Suprapubic skin (tissue), 4 donors: ENCODE data around the gene RPS10. TPM values are rescaled to one million over a fixed set of nuclear protein-coding genes. Genes with fewer than 3 reads are reported as not detected.

ENCODE experiments used
- DNase-seq, 2 donors: peaks; one replicate each; pipeline ENCODE4 v3.0.0-alpha.2; 2019; ENCODE audit warnings: low spot score in 2 of 2
- H3K27ac ChIP-seq: fragments of 200-600 bp; sonication (generic); one replicate; pipeline ENCODE4 v1.5.1; 2019
- H3K27me3 ChIP-seq: fragments of 200-600 bp; sonication (generic); one replicate; pipeline ENCODE4 v1.5.1; 2019
- H3K36me3 ChIP-seq: fragments of 200-600 bp; sonication (generic); one replicate; pipeline ENCODE4 v1.5.1; 2019
- H3K4me1 ChIP-seq: fragments of 200-600 bp; sonication (generic); one replicate; pipeline ENCODE4 v1.5.1; 2019
- H3K4me3 ChIP-seq: fragments of 200-600 bp; sonication (generic); one replicate; pipeline ENCODE4 v1.5.1; 2019; ENCODE audit warnings: mild to moderate bottlenecking
- H3K9me3 ChIP-seq: fragments of 200-600 bp; sonication (generic); one replicate; pipeline ENCODE4 v1.5.1; 2019
- EP300 ChIP-seq: sonication (generic); formaldehyde crosslinking; IDR thresholded peaks from one replicate; pipeline ENCODE4 v1.6.1; 2017; ENCODE audit warnings: antibody characterized with exemption
- POLR2A ChIP-seq, 2 donors: fragments of 450-650 bp; IDR thresholded peaks; one replicate each; pipeline ENCODE4 v1.6.1; 2017; ENCODE audit warnings: antibody characterized with exemption in 2 of 2, mild to moderate bottlenecking in 2 of 2, moderate library complexity in 2 of 2
- POLR2AphosphoS5 ChIP-seq, 3 donors: sonication (generic); formaldehyde crosslinking; IDR thresholded peaks; one replicate each; pipeline ENCODE4 v1.6.1; 2017; ENCODE audit warnings: antibody characterized with exemption in 3 of 3
- WGBS: methylation state at CpG from one replicate; pipeline ENCODE4 v1.1.5; 2018; 5-methylcytosine and 5-hydroxymethylcytosine counted together
- total RNA-seq, 4 donors: library from RNA; depleted of rRNA; stranded (reverse); fragments of >200 nt; gene quantifications; one replicate each; pipeline ENCODE4 v1.1.0, GENCODE V29; 2016
- TF ChIP-seq, protein P1 (sequence below), 2 donors: fragments of 200-600 bp in 1 of 2; fragments of 450-650 bp in 1 of 2; sonication (generic) in 1 of 2; IDR thresholded peaks; one replicate each; pipeline ENCODE4 v1.5.1; 2016 to 2019; ENCODE audit warnings: antibody characterized with exemption in 2 of 2, mild to moderate bottlenecking in 1 of 2, moderate library complexity in 1 of 2

The RPS10 gene
- total RNA-seq, 4 donors from 2014 or later, result 1,674 to 3,777 (median 3,332) TPM

DNA sequence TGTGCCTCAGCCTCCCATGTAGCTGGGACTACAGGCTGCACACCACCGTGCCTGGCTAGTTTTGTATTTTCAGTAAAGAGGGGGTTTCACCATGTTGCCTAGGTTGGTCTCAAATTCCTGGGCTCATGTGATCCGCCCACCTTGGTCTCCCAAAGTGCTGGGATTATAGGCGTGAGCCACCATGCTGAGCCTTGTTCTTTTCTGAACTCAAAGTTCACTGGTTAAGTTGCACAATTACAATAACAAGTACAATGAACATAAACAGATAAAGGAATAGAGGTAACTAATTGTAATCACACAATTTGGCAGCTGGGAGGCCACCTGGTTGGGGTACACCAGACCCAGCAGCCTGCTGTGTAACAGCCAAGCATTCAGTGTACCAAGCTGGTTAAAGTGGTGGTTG is 40.1 kb downstream of the RPS10 start:
- Histone ChIP-seq H3K36me3 (no peaks in the 10 kb centered on the region), H3K4me1 (peaks cover 31% of the 10 kb centered on the region), H3K4me3 (no peak overlapping the region), H3K27me3 (no peaks in the 10 kb centered on the region), H3K9me3 (no peaks in the 10 kb centered on the region), H3K27ac (no peak overlapping the region)
- TF ChIP-seq POLR2A (IDR thresholded peaks at IDR 0.05), result no peak
- TF ChIP-seq POLR2AphosphoS5 (IDR thresholded peaks at IDR 0.05), result no peak
- TF ChIP-seq, protein P1, sequence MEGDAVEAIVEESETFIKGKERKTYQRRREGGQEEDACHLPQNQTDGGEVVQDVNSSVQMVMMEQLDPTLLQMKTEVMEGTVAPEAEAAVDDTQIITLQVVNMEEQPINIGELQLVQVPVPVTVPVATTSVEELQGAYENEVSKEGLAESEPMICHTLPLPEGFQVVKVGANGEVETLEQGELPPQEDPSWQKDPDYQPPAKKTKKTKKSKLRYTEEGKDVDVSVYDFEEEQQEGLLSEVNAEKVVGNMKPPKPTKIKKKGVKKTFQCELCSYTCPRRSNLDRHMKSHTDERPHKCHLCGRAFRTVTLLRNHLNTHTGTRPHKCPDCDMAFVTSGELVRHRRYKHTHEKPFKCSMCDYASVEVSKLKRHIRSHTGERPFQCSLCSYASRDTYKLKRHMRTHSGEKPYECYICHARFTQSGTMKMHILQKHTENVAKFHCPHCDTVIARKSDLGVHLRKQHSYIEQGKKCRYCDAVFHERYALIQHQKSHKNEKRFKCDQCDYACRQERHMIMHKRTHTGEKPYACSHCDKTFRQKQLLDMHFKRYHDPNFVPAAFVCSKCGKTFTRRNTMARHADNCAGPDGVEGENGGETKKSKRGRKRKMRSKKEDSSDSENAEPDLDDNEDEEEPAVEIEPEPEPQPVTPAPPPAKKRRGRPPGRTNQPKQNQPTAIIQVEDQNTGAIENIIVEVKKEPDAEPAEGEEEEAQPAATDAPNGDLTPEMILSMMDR (IDR thresholded peaks at IDR 0.05), result no peak
- no peak for TF ChIP-seq EP300
- DNase-seq, result no peak
- 91% methylated on average over 3 of the region's 3 CpGs for whole genome bisulfite sequencing

DNA sequence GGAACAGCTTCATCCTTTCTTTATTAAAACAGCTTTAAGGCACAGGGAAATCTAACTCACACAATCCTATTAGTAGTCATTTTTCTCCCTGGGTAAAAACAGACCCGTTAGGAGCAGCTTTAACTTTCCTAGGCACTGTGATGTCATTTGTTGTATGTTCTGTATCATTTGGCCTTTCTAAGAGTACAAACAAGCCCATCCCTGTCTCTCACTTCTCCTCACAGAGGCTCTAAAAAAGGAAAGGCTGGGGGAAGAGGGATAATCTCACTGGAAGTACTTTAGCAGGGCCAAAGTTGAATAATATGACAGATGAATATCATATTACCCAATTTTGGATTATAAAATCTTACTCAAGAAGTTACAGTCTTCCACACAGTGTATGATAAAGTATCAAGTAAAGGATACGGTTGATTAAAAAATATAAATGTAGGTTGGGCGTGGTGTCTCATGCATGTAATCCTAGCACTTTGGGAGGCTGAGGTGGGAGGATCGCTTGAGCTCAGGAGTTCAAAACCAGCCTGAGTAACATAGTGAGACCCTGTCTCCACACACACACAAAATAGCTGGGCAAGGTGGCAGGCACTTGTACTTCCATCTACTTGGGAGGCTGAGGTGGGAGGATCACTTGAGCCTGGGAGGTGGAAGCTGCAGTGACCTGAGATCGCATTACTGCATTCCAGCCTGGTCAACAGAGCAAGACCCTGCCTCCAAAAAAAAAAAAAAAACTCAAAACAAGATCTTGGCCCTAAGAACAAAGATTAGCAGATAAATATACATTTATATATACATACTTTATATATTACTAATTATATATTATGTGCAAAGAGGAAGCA is 41.3 kb downstream of the RPS10 start:
- H3K4me1 ChIP-seq, result peaks cover 27% of the 10 kb centered on the region
- no peak overlapping the region for H3K27ac ChIP-seq
- no peaks in the 10 kb centered on the region for H3K9me3 ChIP-seq
- no peak overlapping the region for H3K4me3 ChIP-seq
- 88% methylated on average over 5 of the region's 5 CpGs for WGBS
- H3K27me3 ChIP-seq, result no peaks in the 10 kb centered on the region
- no peak for DNase-seq
- H3K36me3 ChIP-seq, result no peaks in the 10 kb centered on the region
- TF ChIP-seq, protein P1 (IDR thresholded peaks at IDR 0.05), result no peak
- TF ChIP-seq POLR2A (IDR thresholded peaks at IDR 0.05), result no peak
- TF ChIP-seq EP300, result no peak
- TF ChIP-seq POLR2AphosphoS5 (IDR thresholded peaks at IDR 0.05), result no peak

DNA sequence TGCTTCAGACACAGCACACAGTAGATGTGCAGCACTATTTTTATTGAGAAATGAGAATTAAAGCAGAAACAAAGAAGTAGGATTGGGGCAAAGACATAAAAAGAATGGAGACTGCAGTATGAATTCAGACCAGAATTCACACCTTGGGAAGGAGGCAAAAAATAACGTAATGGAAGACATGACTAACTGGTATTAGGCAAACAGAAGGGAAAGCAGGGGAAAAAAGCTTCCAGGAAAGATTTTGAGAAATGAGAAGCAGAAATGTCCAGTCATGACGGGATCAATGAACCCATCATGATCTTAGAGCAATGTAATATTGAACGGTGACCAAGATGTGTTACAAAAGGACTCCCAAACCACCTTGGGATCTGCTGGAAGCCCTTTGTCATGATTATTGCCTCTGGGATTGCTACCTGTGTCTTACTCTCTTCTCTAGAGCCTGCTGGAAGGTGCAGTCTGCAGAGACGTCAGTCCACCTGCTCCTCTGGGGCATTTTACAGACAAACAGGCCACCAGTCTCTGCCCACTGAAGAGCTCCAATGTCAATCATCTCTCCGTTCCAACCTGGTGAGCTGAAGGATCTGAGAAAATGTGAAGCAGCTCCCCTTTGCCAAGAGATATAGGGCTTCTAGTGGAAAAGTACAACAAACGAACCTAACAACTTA is 42.1 kb downstream of the RPS10 start:
- no peak overlapping the region for H3K4me3 ChIP-seq
- WGBS, result 84% methylated on average over 6 of the region's 6 CpGs

DNA sequence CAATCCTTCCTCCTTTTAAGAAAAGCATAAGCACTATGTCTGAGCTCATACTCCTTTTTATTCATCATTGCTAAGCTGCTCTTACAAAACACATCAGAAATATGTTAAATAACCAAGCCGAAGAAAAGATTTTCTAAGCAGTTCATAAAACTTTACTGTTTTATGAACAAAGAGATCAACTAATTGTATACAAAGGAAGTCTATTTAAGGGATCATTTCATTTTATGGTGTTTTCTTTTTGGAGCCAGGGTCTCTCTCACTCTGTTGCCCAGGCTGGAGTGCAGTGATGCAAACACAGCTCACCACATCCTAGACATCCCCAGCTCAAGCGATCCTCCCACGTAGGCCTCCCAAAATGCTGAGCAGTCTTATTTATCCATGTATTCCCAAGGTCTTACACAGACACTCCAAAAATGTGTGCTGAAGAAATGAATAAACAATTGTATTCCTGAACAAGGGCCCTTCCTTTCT is 42.7 kb downstream of the RPS10 start:
- no peaks in the 10 kb centered on the region for H3K36me3 ChIP-seq
- no peak overlapping the region for H3K27ac ChIP-seq
- WGBS, result 70% methylated on average over 3 of the region's 3 CpGs
- H3K4me3 ChIP-seq, result no peak overlapping the region
- no peak for DNase-seq
- peaks cover 23% of the 10 kb centered on the region for H3K4me1 ChIP-seq
- TF ChIP-seq POLR2AphosphoS5 (IDR thresholded peaks at IDR 0.05) (no peak), POLR2A (IDR thresholded peaks at IDR 0.05) (no peak), EP300 (no peak)
- TF ChIP-seq, protein P1 (IDR thresholded peaks at IDR 0.05), result no peak
- H3K9me3 ChIP-seq, result no peaks in the 10 kb centered on the region
- no peaks in the 10 kb centered on the region for H3K27me3 ChIP-seq

More for the DNA sequence above, 42.1 kb downstream of the RPS10 start:
- Histone ChIP-seq H3K27me3 (no peaks in the 10 kb centered on the region), H3K4me1 (peaks cover 27% of the 10 kb centered on the region), H3K36me3 (no peaks in the 10 kb centered on the region), H3K27ac (no peak overlapping the region), H3K9me3 (no peaks in the 10 kb centered on the region)
- DNase-seq, result no peak
- TF ChIP-seq, protein P1 (IDR thresholded peaks at IDR 0.05), result no peak
- TF ChIP-seq EP300 (no peak), POLR2A (IDR thresholded peaks at IDR 0.05) (no peak), POLR2AphosphoS5 (IDR thresholded peaks at IDR 0.05) (no peak)

DNA sequence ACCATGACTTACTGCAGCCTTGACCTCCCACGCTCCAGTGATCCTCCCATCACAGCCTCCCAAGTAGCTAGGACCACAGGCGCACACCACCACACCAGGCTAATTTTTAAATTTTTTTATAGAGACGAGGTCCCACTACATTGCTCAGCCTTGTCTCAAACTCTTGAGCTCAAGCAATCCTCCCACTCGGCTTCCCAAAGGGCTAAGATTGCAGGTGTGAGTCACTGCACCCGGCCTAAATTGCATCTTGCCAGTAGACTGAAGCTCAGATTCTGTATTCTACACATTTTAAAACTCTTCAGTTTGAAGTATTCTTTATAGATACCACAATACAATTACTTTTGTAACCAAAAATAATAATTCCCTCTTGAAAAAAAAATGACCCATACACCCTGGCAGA is 44.8 kb downstream of the RPS10 start:
- Histone ChIP-seq H3K4me3 (no peak overlapping the region), H3K27me3 (no peaks in the 10 kb centered on the region), H3K4me1 (peaks cover 16% of the 10 kb centered on the region), H3K36me3 (no peaks in the 10 kb centered on the region), H3K9me3 (no peaks in the 10 kb centered on the region), H3K27ac (no peak overlapping the region)
- WGBS, result 92% methylated on average over 5 of the region's 5 CpGs
- no peak for TF ChIP-seq POLR2AphosphoS5 (IDR thresholded peaks at IDR 0.05)
- TF ChIP-seq, protein P1 (IDR thresholded peaks at IDR 0.05), result no peak
- no peak for TF ChIP-seq EP300
- TF ChIP-seq POLR2A (IDR thresholded peaks at IDR 0.05), result no peak
- no peak for DNase-seq
